Measurements from ENCODE around the gene MTREX. TPM values are rescaled to one million over a fixed set of nuclear protein-coding genes. Genes with fewer than 3 reads are reported as not detected.
A peak's percentile ranks its signal among the peaks of the same experiment; 100 is the strongest.

The MTREX gene
- polyA plus RNA-seq, 3 donors: 10.2 to 14.4 (median 12.2) TPM

DNA sequence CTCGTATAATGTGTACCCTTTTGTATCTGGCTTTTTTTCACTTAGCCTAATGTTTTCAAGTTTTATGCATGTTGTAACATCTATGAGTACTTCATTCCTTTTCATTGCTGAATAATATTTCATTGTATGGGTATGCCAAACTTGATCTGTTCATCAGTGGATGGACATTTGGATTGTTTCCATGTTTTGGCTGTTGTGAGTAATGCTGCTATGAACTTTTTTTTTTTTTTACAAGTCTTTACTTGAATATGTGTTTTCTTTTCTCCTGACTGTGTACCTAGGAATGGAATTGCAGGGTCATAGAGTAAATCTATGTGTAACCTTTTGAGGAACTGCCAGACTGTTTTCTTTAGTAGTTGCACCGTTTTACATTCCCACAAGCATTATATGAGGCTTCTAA is 52.4 kb downstream of the MTREX start:
- no peak for DNase-seq
- TF ChIP-seq, protein P1, sequence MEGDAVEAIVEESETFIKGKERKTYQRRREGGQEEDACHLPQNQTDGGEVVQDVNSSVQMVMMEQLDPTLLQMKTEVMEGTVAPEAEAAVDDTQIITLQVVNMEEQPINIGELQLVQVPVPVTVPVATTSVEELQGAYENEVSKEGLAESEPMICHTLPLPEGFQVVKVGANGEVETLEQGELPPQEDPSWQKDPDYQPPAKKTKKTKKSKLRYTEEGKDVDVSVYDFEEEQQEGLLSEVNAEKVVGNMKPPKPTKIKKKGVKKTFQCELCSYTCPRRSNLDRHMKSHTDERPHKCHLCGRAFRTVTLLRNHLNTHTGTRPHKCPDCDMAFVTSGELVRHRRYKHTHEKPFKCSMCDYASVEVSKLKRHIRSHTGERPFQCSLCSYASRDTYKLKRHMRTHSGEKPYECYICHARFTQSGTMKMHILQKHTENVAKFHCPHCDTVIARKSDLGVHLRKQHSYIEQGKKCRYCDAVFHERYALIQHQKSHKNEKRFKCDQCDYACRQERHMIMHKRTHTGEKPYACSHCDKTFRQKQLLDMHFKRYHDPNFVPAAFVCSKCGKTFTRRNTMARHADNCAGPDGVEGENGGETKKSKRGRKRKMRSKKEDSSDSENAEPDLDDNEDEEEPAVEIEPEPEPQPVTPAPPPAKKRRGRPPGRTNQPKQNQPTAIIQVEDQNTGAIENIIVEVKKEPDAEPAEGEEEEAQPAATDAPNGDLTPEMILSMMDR (IDR thresholded peaks at IDR 0.05): no peak

DNA sequence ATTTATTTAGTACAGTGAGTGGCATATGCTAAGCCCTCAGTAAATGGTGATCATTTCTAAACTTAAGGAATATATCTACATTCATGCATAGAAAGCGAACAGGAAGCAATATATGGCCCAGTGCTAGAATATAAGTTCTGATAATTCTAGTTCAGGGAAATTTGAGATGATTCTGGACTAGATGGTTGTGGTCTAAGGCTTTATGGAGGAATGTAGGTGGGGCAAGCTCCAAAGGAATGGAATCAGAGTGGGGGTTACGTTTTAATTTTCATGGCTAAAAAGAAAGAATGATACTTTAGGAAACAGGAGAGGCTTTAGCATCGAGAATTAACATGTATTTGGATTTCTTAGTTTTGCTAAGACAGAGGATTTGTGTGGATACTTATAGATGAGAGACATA is 56.1 kb downstream of the MTREX start:
- H3K27me3 Mint-ChIP-seq (ENCODE audit: low read depth in 3 of 3): no peaks in the 10 kb centered on the region
- H3K36me3 Mint-ChIP-seq: peaks cover 50 to 56% of the 10 kb centered on the region in 2 donors
- no peaks in the 10 kb centered on the region for H3K27me3 ChIP-seq (ENCODE audit: control insufficient read depth in 2 of 2, insufficient read depth in 2 of 2, low read length in 2 of 2)
- DNase-seq: no peak
- H3K4me3 ChIP-seq (replicated peaks in 1 of 3; ENCODE audit: low read depth in 2 of 3, low read length in 3 of 3): no peak overlapping the region
- H3K27ac Mint-ChIP-seq: peak overlapping the region in 2 of 7 donors; percentile 49 to 61
- no peak overlapping the region for H3K9ac ChIP-seq (ENCODE audit: insufficient read depth, low read length, poor library complexity, severe bottlenecking)
- WGBS (ENCODE audit: insufficient coverage): 100% methylated on average over 1 of the region's 3 CpGs
- H3K9me3 ChIP-seq (replicated peaks in 1 of 2; ENCODE audit: control insufficient read depth in 1 of 2, insufficient read depth in 1 of 2, low read length in 2 of 2): no peaks in the 10 kb centered on the region
- H3K4me2 ChIP-seq (replicated peaks; ENCODE audit: extremely low read depth, low read length, poor library complexity, severe bottlenecking): no peak overlapping the region
- TF ChIP-seq, protein P1 (IDR thresholded peaks at IDR 0.05): no peak
- no peak overlapping the region for H3K27ac ChIP-seq (ENCODE audit: low read depth in 1 of 2, low read length in 2 of 2)
- no peaks in the 10 kb centered on the region for H3K4me1 Mint-ChIP-seq
- no peak overlapping the region for H3K4me3 Mint-ChIP-seq
- no peaks in the 10 kb centered on the region for H3K4me1 ChIP-seq (ENCODE audit: control insufficient read depth in 1 of 2, insufficient read depth in 2 of 2, low read length in 2 of 2)
- intact Hi-C loops (cut with micrococcal nuclease): no loop called here
- no peaks in the 10 kb centered on the region for H3K79me2 ChIP-seq (ENCODE audit: insufficient read depth, low read length)
- H3K36me3 ChIP-seq (replicated peaks in 1 of 2; ENCODE audit: control insufficient read depth in 1 of 2, insufficient read depth in 2 of 2, low read length in 2 of 2): peaks cover 43 to 89% of the 10 kb centered on the region in 2 donors
- H3K9me3 Mint-ChIP-seq: peaks cover 0 to 4% (median 2%) of the 10 kb centered on the region in 7 donors
- no peak overlapping the region for H2AFZ ChIP-seq (ENCODE audit: insufficient read depth, low read depth, low read length, poor library complexity, severe bottlenecking)
- H4K20me1 ChIP-seq (ENCODE audit: insufficient read depth, low read length): no peaks in the 10 kb centered on the region

More for the DNA sequence above, 52.4 kb downstream of the MTREX start:
- Mint-ChIP-seq H3K27ac (no peak overlapping the region), H3K36me3 (peaks cover 57 to 60% of the 10 kb centered on the region in 2 donors), H3K4me1 (no peaks in the 10 kb centered on the region), H3K27me3 (ENCODE audit: low read depth in 3 of 3) (peaks cover 0 to 3% (median 0%) of the 10 kb centered on the region in 3 donors), H3K9me3 (peaks cover 0 to 4% (median 2%) of the 10 kb centered on the region in 7 donors), H3K4me3 (no peak overlapping the region)
- intact Hi-C loops (cut with micrococcal nuclease): no loop called here
- Histone ChIP-seq H3K4me2 (replicated peaks; ENCODE audit: extremely low read depth, low read length, poor library complexity, severe bottlenecking) (no peak overlapping the region), H3K4me3 (replicated peaks in 1 of 3; ENCODE audit: low read depth in 2 of 3, low read length in 3 of 3) (no peak overlapping the region), H3K9me3 (replicated peaks in 1 of 2; ENCODE audit: control insufficient read depth in 1 of 2, insufficient read depth in 1 of 2, low read length in 2 of 2) (no peaks in the 10 kb centered on the region), H3K27ac (ENCODE audit: low read depth in 1 of 2, low read length in 2 of 2) (no peak overlapping the region), H3K27me3 (ENCODE audit: control insufficient read depth in 2 of 2, insufficient read depth in 2 of 2, low read length in 2 of 2) (no peaks in the 10 kb centered on the region), H2AFZ (ENCODE audit: insufficient read depth, low read depth, low read length, poor library complexity, severe bottlenecking) (no peak overlapping the region), H3K36me3 (replicated peaks in 1 of 2; ENCODE audit: control insufficient read depth in 1 of 2, insufficient read depth in 2 of 2, low read length in 2 of 2) (peaks cover 60 to 90% of the 10 kb centered on the region in 2 donors), H3K4me1 (ENCODE audit: control insufficient read depth in 1 of 2, insufficient read depth in 2 of 2, low read length in 2 of 2) (no peaks in the 10 kb centered on the region), H3K9ac (ENCODE audit: insufficient read depth, low read length, poor library complexity, severe bottlenecking) (no peak overlapping the region), H3K79me2 (ENCODE audit: insufficient read depth, low read length) (no peaks in the 10 kb centered on the region), H4K20me1 (ENCODE audit: insufficient read depth, low read length) (no peaks in the 10 kb centered on the region)
- WGBS (ENCODE audit: insufficient coverage): no CpG with 5 or more reads among the region's 2 CpGs
